Spleen (tissue), 11 donors: ENCODE measurements around the gene GRM5. TPM values are rescaled to one million over a fixed set of nuclear protein-coding genes. Genes with fewer than 3 reads are reported as not detected.

Source experiments
- DNase-seq: peaks from one replicate; pipeline ENCODE4 v3.0.0-alpha.2; 2020
- H3K27ac ChIP-seq, 8 donors: fragments of 200-600 bp; sonication (generic) in 7 of 8; 1 replicate in 4 of 8; 2 replicates in 4 of 8; pipeline versions ENCODE4 v1.5.0 to v1.8.0; 2016 to 2021; ENCODE audit warnings: inconsistent platforms in 4 of 8, mild to moderate bottlenecking in 4 of 8, moderate library complexity in 1 of 8
- H3K27me3 ChIP-seq, 7 donors: fragments of 200-600 bp; sonication (generic) in 6 of 7; replicated peaks in 1 of 7; 1 replicate in 4 of 7; 2 replicates in 3 of 7; pipeline versions ENCODE4 v1.5.0 to v1.8.0; 2016 to 2021; ENCODE audit warnings: inconsistent platforms in 3 of 7, mild to moderate bottlenecking in 1 of 7
- H3K36me3 ChIP-seq, 6 donors: fragments of 200-600 bp; sonication (generic) in 5 of 6; 1 replicate in 4 of 6; 2 replicates in 2 of 6; pipeline versions ENCODE4 v1.5.0 to v1.8.0; 2016 to 2021; ENCODE audit warnings: inconsistent platforms in 2 of 6
- H3K4me1 ChIP-seq, 6 donors: fragments of 200-600 bp; sonication (generic) in 5 of 6; 1 replicate in 3 of 6; 2 replicates in 3 of 6; pipeline versions ENCODE4 v1.5.0 to v1.8.0; 2016 to 2021; ENCODE audit warnings: inconsistent platforms in 3 of 6
- H3K4me3 ChIP-seq, 8 donors: fragments of 200-600 bp; sonication (generic) in 7 of 8; 1 replicate in 4 of 8; 2 replicates in 4 of 8; pipeline versions ENCODE4 v1.5.0 to v1.8.0; 2016 to 2021; ENCODE audit warnings: inconsistent platforms in 4 of 8, mild to moderate bottlenecking in 4 of 8, moderate library complexity in 2 of 8
- H3K9me3 ChIP-seq, 8 donors: fragments of 200-600 bp; sonication (generic) in 7 of 8; 1 replicate in 4 of 8; 2 replicates in 4 of 8; pipeline versions ENCODE4 v1.5.0 to v1.8.0; 2016 to 2021; ENCODE audit warnings: inconsistent platforms in 4 of 8
- POLR2A ChIP-seq, 3 donors: fragments of 450-650 bp; IDR thresholded peaks; one replicate each; pipeline ENCODE4 v1.5.1; 2017; ENCODE audit warnings: antibody characterized with exemption in 3 of 3, mild to moderate bottlenecking in 1 of 3
- POLR2AphosphoS5 ChIP-seq, 3 donors: sonication (generic); formaldehyde crosslinking; IDR thresholded peaks; one replicate each; pipeline ENCODE4 v1.5.1; 2017; ENCODE audit warnings: antibody characterized with exemption in 3 of 3
- WGBS, 5 donors: extraction: QIAGEN DNeasy Blood & Tissue Kit in 3 of 5; methylation state at CpG; one replicate each; pipeline versions ENCODE4 v1.1.5 to v1.1.7; 2013 to 2018; 5-methylcytosine and 5-hydroxymethylcytosine counted together
- intact Hi-C: fragments of 100-400 bp; cut with DNase I; formaldehyde crosslinking; loops from one replicate; pipeline ENCODE4 v1.15.0; 2023; ENCODE audit warnings: low total_unique reads
- polyA plus RNA-seq, 3 donors: library from polyadenylated mRNA; stranded (reverse); fragments of 200-250 nt; gene quantifications; one replicate each; pipeline ENCODE4 v1.2.1, GENCODE V29; 2013
- total RNA-seq, 7 donors: library from RNA; depleted of rRNA in 3 of 7; stranded (reverse); fragments of >200 nt in 3 of 7; fragmentation: NEBNext Ultra II Directional in 4 of 7; extraction: Animal tissue kit (Norgen Biotek cat#: 25700) in 4 of 7; gene quantifications; one replicate each; pipeline versions ENCODE4 v1.1.0 to v1.2.1, GENCODE V29; 2016 to 2021
- TF ChIP-seq, protein P1 (sequence below), 11 experiments: fragments of 200-600 bp in 7 of 11; fragments of 450-650 bp in 4 of 11; sonication (generic) in 4 of 11; IDR thresholded peaks in 8 of 11; conservative IDR thresholded peaks in 3 of 11; 1 replicate in 7 of 11; 2 replicates in 4 of 11; pipeline versions ENCODE4 v1.4.0 to v1.8.0; 2016 to 2021; ENCODE audit warnings: antibody characterized with exemption in 11 of 11, inconsistent platforms in 4 of 11, mild to moderate bottlenecking in 1 of 11
- donor health status: healthy with polysubstance abuse.
- donor health status: DM: no; HTN: no; CAD: no; lungs with moderate emphysema.
- donor health status: DM: no; HTN: no; CAD: no.
- donor health status: Bipolar disorder and iron deficiency.
- donor health status: healthy.
- donor health status: DM: no; HTN: no; CAD: no.
- donor health status: DM: yes; HTN: yes; CAD: no.

GRM5 gene
- total and polyA plus RNA-seq, 10 donors = under 0.01 TPM; not detected in 9

DNA sequence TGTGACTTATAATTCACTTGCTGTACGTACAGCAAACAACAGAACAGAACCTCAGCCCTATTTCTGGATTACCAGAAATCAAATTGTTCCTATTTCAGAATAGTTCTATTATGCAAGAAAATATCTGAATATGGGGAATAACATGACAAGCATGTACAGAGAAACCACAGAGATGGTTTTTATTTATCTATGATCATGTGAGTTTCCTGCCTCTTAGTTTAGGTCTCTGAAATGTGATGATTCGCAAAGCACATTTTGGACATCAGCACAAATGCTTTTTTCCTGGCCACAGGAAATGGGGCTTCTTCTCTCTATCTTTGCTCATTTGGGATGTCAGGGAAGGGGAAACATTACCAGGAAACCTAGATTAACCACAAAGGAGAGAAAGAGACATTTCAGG, 461.5 kb downstream of the GRM5 start:
- WGBS, 5 donors = 77 to 92% (median 84%) methylated on average over 2 of the region's 2 CpGs
- intact Hi-C loops = no loop called here
- Histone ChIP-seq H3K9me3 (no peaks in the 10 kb centered on the region), H3K4me1 (no peaks in the 10 kb centered on the region), H3K36me3 (no peaks in the 10 kb centered on the region), H3K27me3 (no peaks in the 10 kb centered on the region), H3K27ac (no peak overlapping the region), H3K4me3 (no peak overlapping the region)
- no peak for DNase-seq
- TF ChIP-seq POLR2A (IDR thresholded peaks at IDR 0.05) (no peak), POLR2AphosphoS5 (IDR thresholded peaks at IDR 0.05) (no peak)
- TF ChIP-seq, protein P1, sequence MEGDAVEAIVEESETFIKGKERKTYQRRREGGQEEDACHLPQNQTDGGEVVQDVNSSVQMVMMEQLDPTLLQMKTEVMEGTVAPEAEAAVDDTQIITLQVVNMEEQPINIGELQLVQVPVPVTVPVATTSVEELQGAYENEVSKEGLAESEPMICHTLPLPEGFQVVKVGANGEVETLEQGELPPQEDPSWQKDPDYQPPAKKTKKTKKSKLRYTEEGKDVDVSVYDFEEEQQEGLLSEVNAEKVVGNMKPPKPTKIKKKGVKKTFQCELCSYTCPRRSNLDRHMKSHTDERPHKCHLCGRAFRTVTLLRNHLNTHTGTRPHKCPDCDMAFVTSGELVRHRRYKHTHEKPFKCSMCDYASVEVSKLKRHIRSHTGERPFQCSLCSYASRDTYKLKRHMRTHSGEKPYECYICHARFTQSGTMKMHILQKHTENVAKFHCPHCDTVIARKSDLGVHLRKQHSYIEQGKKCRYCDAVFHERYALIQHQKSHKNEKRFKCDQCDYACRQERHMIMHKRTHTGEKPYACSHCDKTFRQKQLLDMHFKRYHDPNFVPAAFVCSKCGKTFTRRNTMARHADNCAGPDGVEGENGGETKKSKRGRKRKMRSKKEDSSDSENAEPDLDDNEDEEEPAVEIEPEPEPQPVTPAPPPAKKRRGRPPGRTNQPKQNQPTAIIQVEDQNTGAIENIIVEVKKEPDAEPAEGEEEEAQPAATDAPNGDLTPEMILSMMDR (IDR thresholded peaks at IDR 0.05 in 8 of 11, conservative IDR thresholded peaks at IDR 0.05 in 3 of 11) = no peak

DNA sequence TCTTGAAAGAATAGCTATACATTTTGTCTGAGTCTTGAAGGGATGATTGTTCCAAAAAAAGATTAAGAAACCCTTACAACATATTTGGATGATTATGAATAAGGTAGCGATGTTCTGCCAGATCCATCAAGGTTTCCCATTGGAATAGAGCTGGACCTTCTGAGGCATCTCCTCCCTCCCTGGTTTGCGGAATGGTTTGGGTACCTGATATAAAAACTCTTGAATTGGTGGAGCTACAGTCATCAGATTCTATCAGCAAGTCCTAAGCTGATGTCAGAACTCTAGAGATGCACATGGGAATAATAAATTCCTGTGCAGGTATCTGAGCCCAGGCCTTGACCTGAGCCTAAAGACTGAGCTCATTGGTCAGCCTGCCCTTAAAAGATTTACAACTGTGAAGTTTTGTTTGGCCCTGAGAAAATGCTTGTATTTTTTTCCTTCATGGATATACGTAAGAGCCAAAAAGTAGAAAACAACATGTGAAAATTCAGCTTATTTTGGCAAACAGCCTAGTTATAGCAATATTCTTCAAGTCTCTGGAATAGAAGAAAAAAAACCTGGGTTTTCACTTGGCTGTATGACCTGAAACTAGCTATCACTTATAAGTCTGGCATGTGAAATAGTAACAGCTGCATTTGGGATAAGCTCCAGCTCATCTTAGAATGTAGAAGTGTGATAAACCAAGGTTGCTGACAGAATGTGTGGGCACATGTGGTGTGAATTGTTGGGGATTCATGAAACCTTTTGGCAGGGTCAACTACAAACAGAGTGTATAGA, 462.5 kb downstream of the GRM5 start:
- DNase-seq = no peak
- intact Hi-C loops = no loop called here
- WGBS, 5 donors = 82 to 91% (median 88%) methylated on average over 3 of the region's 3 CpGs
- Histone ChIP-seq H3K4me3 (no peak overlapping the region), H3K27ac (no peak overlapping the region), H3K4me1 (no peaks in the 10 kb centered on the region), H3K9me3 (no peaks in the 10 kb centered on the region), H3K36me3 (no peaks in the 10 kb centered on the region), H3K27me3 (no peaks in the 10 kb centered on the region)
- no peak for TF ChIP-seq POLR2A (IDR thresholded peaks at IDR 0.05)

DNA sequence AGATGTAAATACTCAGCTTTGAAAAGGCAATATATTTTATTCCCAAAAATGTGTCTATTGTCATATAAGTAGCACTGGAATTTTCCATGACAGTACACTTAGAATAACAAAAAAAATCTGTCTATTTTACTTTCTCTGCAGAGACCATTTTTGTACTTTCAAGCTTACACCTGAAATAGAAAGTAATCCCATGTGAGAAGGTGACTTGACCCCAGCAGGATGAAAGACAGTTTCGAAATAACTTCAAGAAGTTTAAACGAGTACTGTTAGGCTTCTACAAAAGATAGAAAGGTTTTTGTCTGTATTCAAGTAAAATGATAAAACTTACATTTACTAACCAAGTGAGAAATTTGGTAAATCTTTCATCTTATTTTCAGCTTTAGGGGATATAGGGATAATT, 468.4 kb downstream of the GRM5 start:
- TF ChIP-seq, protein P1 (IDR thresholded peaks at IDR 0.05 in 8 of 11, conservative IDR thresholded peaks at IDR 0.05 in 3 of 11) = no peak
- TF ChIP-seq POLR2A (IDR thresholded peaks at IDR 0.05) = no peak
- TF ChIP-seq POLR2AphosphoS5 (IDR thresholded peaks at IDR 0.05) = no peak
- no peaks in the 10 kb centered on the region for H3K27me3 ChIP-seq
- intact Hi-C loops = no loop called here
- no peaks in the 10 kb centered on the region for H3K9me3 ChIP-seq
- no peaks in the 10 kb centered on the region for H3K36me3 ChIP-seq
- DNase-seq = no peak
- H3K4me1 ChIP-seq = no peaks in the 10 kb centered on the region
- no peak overlapping the region for H3K27ac ChIP-seq
- WGBS, 5 donors = 58 to 71% (median 65%) methylated on average over 2 of the region's 2 CpGs
- H3K4me3 ChIP-seq = no peak overlapping the region

DNA sequence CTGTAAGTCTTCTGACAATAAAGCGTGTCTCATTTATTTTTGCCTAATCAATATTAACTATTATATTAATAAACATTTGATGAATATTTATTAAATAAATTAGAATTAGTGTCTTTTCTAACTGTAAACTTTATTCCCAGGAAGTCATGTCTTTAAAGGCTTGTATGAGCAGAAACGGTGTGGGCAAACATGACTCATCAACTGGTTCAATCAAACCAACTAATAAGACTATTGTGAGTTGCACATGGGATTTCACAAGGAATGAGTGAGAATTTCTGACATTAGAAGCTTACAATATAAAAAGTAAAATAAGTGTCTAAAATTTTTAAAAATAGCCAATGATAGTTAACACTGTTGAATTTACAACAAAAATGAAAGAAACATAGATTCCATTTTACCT, 469.0 kb downstream of the GRM5 start:
- Histone ChIP-seq H3K36me3 (no peaks in the 10 kb centered on the region), H3K4me3 (no peak overlapping the region), H3K9me3 (no peaks in the 10 kb centered on the region), H3K4me1 (no peaks in the 10 kb centered on the region), H3K27me3 (no peaks in the 10 kb centered on the region), H3K27ac (no peak overlapping the region)
- 81 to 94% (median 85%) methylated on average over 2 of the region's 2 CpGs for WGBS, 5 donors
- TF ChIP-seq, protein P1 (IDR thresholded peaks at IDR 0.05 in 8 of 11, conservative IDR thresholded peaks at IDR 0.05 in 3 of 11) = no peak
- TF ChIP-seq POLR2A (IDR thresholded peaks at IDR 0.05) (no peak), POLR2AphosphoS5 (IDR thresholded peaks at IDR 0.05) (no peak)
- DNase-seq = no peak
- intact Hi-C loops = no loop called here
